NCI-H2171 (cell line): Measurements from ENCODE around the gene ASPN.

Experiments
- DNase-seq: peaks from one replicate; lab custom pipeline; 2025; lab: John Stamatoyannopoulos, UW

ASPN gene

DNA sequence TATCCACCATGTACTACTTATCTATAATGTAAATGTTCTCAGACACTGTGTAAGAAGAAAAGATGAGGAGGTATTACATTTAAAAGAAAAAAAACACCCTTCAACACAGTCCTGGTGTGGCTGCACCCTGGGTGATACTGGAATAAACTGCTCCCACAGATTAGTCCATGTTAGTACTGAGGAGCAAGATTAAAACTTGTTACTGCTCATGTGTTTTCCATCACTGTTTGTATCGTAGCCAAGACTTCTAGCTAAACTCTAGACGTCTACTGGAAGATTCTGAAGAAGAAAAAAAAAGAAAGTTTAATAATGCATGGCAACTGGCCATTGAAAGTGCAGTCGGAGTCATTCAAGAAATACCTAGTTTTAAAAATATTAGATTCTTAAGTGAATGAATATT lies at the start of gene ASPN:
Gene ASPN (minus strand): TSS at position 178 of the 400 bp plus-strand sequence.
- no peak for DNase-seq

DNA sequence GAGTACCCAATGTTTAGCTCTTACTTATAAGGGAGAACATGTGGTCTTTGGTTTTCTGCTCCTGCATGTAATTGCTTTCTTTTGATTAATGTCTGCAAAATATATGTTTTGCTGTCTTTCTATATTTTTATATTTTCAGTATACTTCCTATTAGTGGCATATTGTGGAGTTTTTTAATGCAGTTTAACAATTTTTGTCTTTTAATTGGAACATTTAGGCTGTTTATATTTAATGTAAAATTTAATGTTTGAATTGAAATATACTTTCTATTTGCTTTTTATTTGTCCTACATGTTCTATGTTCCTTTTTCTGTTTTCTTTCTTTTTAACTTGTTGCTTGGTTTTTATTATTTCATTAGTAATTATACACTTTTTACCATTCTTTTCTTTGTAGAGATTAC lies 48.6 kb upstream of the ASPN start:
- no peak for DNase-seq

GRCh38 chr9:92529124-92529523 lies 46.8 kb upstream of the ASPN start:
- DNase-seq = no peak

DNA sequence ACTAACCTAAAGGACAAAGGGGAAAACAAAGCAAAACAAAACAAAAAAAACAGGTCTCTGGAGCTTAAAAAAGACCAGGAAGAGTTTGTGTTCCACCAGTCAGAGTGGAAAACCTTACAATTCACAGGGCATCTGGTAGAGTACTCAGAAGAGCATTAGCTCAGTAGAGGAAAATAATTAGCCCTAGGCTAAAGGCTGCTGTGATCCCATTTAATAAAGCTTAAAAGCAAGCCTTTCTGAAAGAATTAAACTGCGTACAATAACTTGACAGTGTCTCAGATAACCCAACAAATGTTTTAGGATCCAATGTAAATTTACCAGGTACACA lies 46.2 kb upstream of the ASPN start:
- DNase-seq = no peak

GRCh38 chr9:92527832-92528521 lies 45.7 kb upstream of the ASPN start:
- no peak for DNase-seq

DNA sequence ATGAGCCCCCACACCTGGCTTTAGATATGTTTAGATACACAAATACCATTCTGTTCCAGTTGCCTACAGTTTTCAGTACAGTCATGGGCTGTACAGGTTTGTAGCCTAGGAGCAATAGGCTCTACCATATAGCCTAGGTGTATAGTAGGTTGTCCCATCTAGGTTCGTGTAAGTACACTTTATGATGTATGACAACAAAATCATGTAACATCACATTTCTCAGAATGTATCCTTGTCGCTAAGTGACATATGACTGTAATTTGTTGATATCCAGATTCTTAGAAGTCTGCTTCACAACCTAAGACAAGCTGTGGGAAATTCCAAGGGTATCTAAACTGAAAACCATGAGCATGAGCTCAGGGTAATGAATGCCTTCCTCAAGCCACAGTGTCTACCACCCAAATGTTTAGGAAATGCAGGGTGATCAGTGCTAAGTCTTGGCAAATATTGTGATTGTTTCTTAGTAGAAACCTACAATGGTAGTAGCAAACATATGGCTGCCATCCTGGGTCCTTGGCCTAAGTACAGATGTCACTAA lies 45.1 kb upstream of the ASPN start:
- no peak for DNase-seq

GRCh38 chr9:92525306-92525705 lies 43.0 kb upstream of the ASPN start:
- DNase-seq = no peak

- DNase-seq = no peak
Measured at GRCh38 chr9:92524881-92525280, 42.6 kb upstream of the ASPN start.

DNA sequence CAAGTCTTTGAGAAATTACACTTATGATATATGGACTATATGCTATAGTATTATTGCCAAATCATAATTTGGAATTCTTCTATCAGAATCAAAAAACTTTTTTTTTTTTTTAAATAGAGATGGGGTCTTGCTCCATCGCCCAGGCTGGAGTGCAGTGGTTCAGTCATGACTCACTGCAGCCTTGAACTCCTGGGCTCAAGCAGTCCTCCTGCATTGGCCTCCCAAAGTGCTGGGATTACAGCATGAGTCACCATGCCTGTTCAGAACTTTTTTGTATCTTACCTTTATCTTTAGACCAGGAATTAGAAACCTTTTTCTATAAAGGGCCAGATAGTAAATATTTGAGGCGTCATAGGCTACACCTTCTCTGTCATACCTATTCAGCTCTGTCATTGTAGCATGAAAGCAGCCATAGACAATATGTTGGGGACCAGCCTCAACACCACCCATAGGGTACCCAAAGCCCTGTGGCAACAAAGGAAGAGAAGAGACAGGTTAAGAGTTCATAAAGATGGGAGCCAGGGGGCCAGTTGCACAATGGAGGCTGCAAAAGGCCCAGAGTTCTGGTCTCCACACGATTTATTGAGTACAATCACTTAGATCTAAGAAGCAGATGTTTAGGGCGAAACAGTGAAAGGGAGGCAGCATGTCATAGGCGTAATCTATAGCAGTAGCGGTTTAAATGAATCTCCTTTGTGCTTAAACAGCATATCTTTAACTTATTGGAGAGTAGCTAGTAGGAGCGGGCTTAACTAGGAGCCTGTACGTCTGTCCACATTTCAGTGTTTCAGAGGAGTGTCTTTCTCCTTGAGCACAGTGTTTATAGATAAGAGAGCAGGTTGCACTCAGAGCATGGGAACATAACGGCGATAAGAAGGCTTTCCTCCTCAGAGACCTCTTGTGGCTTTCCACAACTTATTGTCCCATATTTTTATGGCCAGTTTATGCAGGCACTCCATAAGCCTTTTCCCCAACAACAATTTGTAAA lies 41.0 kb upstream of the ASPN start:
- no peak for DNase-seq

- no peak for DNase-seq
Measured at GRCh38 chr9:92520837-92521236, 38.5 kb upstream of the ASPN start.

DNA sequence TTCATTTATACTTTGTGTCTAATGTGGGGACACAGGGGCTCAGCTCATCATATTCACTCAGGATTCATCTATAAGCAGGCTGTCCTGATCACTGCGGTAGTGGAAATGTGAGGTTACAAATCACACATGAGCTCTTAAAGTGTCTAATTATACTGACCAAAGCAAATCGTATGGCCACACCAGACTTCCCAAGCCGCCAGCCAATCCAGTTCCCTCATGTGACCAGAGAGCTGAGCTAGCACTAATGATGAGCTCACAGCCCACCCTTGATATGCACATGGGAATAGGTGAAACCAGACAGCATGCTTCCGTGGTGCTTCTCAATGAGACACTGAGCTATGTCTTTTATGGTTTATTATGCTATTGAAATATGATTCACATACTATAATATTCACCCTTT lies 35.9 kb upstream of the ASPN start:
- no peak for DNase-seq

GRCh38 chr9:92517046-92517445 lies 34.7 kb upstream of the ASPN start:
- no peak for DNase-seq

- no peak for DNase-seq
Measured at GRCh38 chr9:92516521-92516920, 34.2 kb upstream of the ASPN start.

DNA sequence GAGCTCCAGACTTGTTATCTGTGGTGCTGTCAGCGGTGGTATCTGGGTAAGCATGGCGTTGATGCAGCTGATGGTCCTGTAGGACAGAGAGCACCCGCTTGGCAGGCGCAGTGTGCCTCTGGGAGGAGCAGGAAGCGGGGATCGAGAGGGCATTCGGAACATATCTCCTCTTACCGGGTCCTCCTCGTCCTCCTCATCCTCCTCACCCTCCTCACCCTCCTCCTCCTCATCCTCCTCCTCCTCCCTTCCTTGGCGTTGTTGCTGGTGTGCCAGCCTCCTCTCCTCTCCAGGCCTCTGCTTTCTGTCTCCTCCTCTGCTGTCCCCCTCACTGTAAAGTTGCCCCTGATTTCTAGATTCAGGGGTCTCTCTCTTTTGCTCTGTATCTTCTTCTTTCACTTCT lies 32.3 kb upstream of the ASPN start:
- no peak for DNase-seq

- no peak for DNase-seq
Measured at GRCh38 chr9:92513349-92513748, 31.0 kb upstream of the ASPN start.

DNA sequence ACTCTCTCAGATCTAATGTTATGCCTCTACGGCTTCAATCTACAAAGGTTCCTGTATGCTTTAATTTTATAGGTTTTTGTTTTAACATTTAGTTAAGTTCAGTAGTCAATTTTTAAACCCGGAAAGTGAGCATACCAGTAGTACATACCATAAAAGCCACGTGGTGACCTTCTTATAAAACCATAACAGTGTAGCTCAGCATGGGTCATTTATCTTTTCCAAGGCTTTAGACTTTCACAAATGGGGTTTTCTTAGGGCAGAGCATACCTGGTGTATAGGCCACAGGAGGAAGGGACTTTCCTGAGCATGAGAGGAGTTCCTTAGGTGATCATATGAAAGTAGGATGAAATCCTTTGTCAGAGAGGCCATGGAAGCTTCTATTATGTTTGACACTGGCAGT lies 30.3 kb upstream of the ASPN start:
- DNase-seq = no peak

GRCh38 chr9:92510747-92511146 lies 28.4 kb upstream of the ASPN start:
- DNase-seq = no peak

DNA sequence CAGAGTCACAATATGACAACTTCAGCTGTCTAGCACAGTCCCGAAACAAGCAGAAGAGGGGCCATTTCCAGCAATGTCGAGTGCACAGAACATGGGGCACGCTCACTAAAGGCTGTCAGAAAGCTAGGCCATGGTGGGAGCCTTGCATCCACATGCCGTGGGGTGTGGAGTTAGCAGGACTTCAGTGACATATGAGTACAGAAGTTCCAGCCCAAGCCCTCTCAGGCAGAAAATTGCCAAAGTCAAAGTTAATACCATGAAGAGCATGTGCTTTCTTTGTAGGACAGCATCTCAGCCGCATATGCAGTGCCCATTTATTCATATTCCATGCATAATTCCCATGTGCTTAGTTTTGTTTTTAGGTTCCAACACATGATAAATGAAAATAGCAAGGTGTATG lies 26.7 kb upstream of the ASPN start:
- DNase-seq = no peak

- DNase-seq = no peak
Measured at GRCh38 chr9:92508018-92508820, 25.9 kb upstream of the ASPN start.

DNA sequence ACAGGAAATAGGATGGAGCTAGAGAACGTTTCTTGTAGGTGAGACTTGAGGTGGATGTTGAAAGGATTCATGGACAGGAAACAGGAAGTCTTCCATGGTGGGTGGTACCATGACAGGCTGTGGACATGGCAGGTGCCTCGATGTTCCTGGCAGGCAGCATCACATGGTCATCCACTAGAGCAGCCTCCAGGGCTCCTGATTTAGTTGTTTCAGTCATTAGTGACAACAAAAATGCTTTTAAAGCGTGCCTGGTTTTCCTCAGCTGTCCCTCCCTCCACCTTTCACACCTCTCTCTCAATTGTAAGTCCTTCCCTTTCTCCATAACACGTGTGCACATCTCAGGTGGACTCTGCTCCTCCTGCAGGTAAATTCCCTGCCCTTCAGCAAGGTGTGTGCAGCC lies 25.2 kb upstream of the ASPN start:
- no peak for DNase-seq

DNA sequence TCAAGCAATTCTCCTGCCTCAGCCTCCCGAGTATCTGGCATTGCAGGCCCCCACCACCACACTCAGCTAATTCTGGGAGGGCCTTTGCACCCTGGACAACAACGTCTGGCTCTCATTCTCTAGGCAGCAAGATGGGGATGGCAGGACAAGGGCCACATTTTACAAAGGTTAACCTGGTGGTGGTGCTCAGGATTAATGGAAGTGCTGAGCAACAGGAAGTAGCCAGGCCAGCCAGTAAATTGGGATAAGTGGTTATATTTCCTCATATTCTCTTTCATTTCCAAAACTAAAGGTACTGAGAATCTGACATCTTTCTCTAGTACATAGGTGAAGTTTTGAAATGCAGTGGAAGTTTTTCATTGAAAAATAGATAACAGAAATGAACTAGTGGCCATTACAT lies 24.7 kb upstream of the ASPN start:
- DNase-seq = no peak

- DNase-seq = no peak
Measured at GRCh38 chr9:92506184-92506857, 24.0 kb upstream of the ASPN start.
